Right lobe of liver (tissue), 6 donors: ENCODE measurements around the gene NECAB2. TPM values are rescaled to one million over a fixed set of nuclear protein-coding genes. Genes with fewer than 3 reads are reported as not detected.

Experiments
- ATAC-seq, 4 donors: fragments of 200-7000 bp; cut with Tn5 transposase; one replicate each; pipeline ENCODE4 v1.9.1; 2020; ENCODE audit warnings: mild to moderate bottlenecking in 4 of 4, moderate library complexity in 4 of 4
- DNase-seq, 3 donors: peaks; one replicate each; pipeline ENCODE4 v3.0.0-alpha.2; 2020
- H3K27ac ChIP-seq, 3 donors: fragments of 200-600 bp; one replicate each; pipeline ENCODE4 v1.8.0; 2022
- H3K27me3 ChIP-seq, 2 donors: fragments of 200-600 bp; one replicate each; pipeline ENCODE4 v1.8.0; 2022
- H3K36me3 ChIP-seq, 4 donors: fragments of 200-600 bp; sonication (generic) in 1 of 4; one replicate each; pipeline versions ENCODE4 v1.5.1 to v1.8.0; 2017 to 2022; ENCODE audit warnings: control low read depth in 1 of 4
- H3K4me1 ChIP-seq, 4 donors: fragments of 200-600 bp; sonication (generic) in 1 of 4; one replicate each; pipeline versions ENCODE4 v1.5.1 to v1.8.0; 2017 to 2022; ENCODE audit warnings: control low read depth in 1 of 4
- H3K4me3 ChIP-seq, 3 donors: fragments of 200-600 bp; one replicate each; pipeline ENCODE4 v1.8.0; 2022
- H3K9me3 ChIP-seq, 4 donors: fragments of 200-600 bp; sonication (generic) in 1 of 4; one replicate each; pipeline versions ENCODE4 v1.5.1 to v1.8.0; 2017 to 2022; ENCODE audit warnings: control low read depth in 1 of 4
- CTCF ChIP-seq, 4 donors: fragments of 200-600 bp in 3 of 4; fragments of 450-650 bp in 1 of 4; IDR thresholded peaks; one replicate each; pipeline versions ENCODE4 v1.5.1 to v1.8.0; 2016 to 2022; ENCODE audit warnings: antibody characterized with exemption in 4 of 4, mild to moderate bottlenecking in 2 of 4
- POLR2A ChIP-seq: fragments of 450-650 bp; IDR thresholded peaks from one replicate; pipeline ENCODE4 v1.6.1; 2017; ENCODE audit warnings: antibody characterized with exemption, mild to moderate bottlenecking
- WGBS: methylation state at CpG from one replicate; pipeline ENCODE4 v1.1.6; 2018; ENCODE audit warnings: low coverage, low lambda C conversion rate; ENCODE audit not compliant: insufficient coverage; ENCODE audit errors: missing lambda C conversion rate; 5-methylcytosine and 5-hydroxymethylcytosine counted together
- intact Hi-C, 2 donors: fragments of 100-400 bp; cut with DNase I; formaldehyde crosslinking; loops; one replicate each; pipeline versions ENCODE4 v1.11.2 to v1.14.1; 2022
- total RNA-seq, 6 experiments: library from RNA; depleted of rRNA in 2 of 6; stranded (reverse); fragments of >200 nt in 2 of 6; fragmentation: NEBNext Ultra II Directional in 3 of 6; extraction: Animal tissue kit (Norgen Biotek cat#: 25700) in 3 of 6; gene quantifications; one replicate each; pipeline versions ENCODE4 v1.1.0 to v1.2.4, GENCODE V29; 2016 to 2023
- donor health status: DM: no; HTN: yes; CAD: no.
- donor health status: DM: no; HTN: no; CAD: no.
- donor health status: DM: no; HTN: no; CAD: no.
- donor health status: DM: no; HTN: yes; CAD: no.
- donor health status: DM: no; HTN: yes; CAD: no.

Gene NECAB2
- total RNA-seq, 6 experiments from 2014 or later, result 0.56 to 26.8 (median 7.1) TPM

GRCh38 chr16:84016477-84016876 is 48.4 kb downstream of the NECAB2 start:
- WGBS, result no CpG with 5 or more reads among the region's 12 CpGs
- no peaks in the 10 kb centered on the region for H3K4me1 ChIP-seq
- no peaks in the 10 kb centered on the region for H3K27me3 ChIP-seq
- ATAC-seq (no peak), DNase-seq (no peak)
- H3K4me3 ChIP-seq, result no peak overlapping the region
- H3K36me3 ChIP-seq, result no peaks in the 10 kb centered on the region
- no peaks in the 10 kb centered on the region for H3K9me3 ChIP-seq
- TF ChIP-seq CTCF (IDR thresholded peaks at IDR 0.05), result no peak
- TF ChIP-seq POLR2A, result no peak
- no peak overlapping the region for H3K27ac ChIP-seq
- intact Hi-C loops, result no loop called here

- DNase-seq (no peak), ATAC-seq (no peak)
- H3K9me3 ChIP-seq, result no peaks in the 10 kb centered on the region
- no peak overlapping the region for H3K27ac ChIP-seq
- TF ChIP-seq CTCF (IDR thresholded peaks at IDR 0.05), result no peak
- no peak for TF ChIP-seq POLR2A
- no peaks in the 10 kb centered on the region for H3K27me3 ChIP-seq
- no peaks in the 10 kb centered on the region for H3K36me3 ChIP-seq
- intact Hi-C loops, result no loop called here
- no peaks in the 10 kb centered on the region for H3K4me1 ChIP-seq
- 75% methylated on average over 4 of the region's 4 CpGs for WGBS
- no peak overlapping the region for H3K4me3 ChIP-seq
Measured at GRCh38 chr16:84018710-84019109, 50.7 kb downstream of the NECAB2 start.

- no peak for DNase-seq
Measured at GRCh38 chr16:84020353-84020752, 52.3 kb downstream of the NECAB2 start.

GRCh38 chr16:84021488-84021887 is 53.4 kb downstream of the NECAB2 start:
- intact Hi-C loops, result no loop called here
- no peaks in the 10 kb centered on the region for H3K27me3 ChIP-seq
- TF ChIP-seq POLR2A (no peak), CTCF (IDR thresholded peaks at IDR 0.05) (no peak)
- no peak overlapping the region for H3K4me3 ChIP-seq
- WGBS, result 76% methylated on average over 5 of the region's 5 CpGs
- H3K27ac ChIP-seq, result no peak overlapping the region
- DNase-seq (no peak), ATAC-seq (no peak)
- H3K36me3 ChIP-seq, result no peaks in the 10 kb centered on the region
- H3K9me3 ChIP-seq, result no peaks in the 10 kb centered on the region
- no peaks in the 10 kb centered on the region for H3K4me1 ChIP-seq

More at GRCh38 chr16:84020353-84020752, 52.3 kb downstream of the NECAB2 start:
- Histone ChIP-seq H3K4me1 (no peaks in the 10 kb centered on the region), H3K27ac (no peak overlapping the region), H3K27me3 (no peaks in the 10 kb centered on the region), H3K4me3 (no peak overlapping the region), H3K9me3 (no peaks in the 10 kb centered on the region), H3K36me3 (no peaks in the 10 kb centered on the region)
- no peak for TF ChIP-seq POLR2A
- TF ChIP-seq CTCF (IDR thresholded peaks at IDR 0.05), result no peak
- intact Hi-C loops, result no loop called here
- no peak for ATAC-seq
- no CpG with 5 or more reads among the region's 9 CpGs for WGBS

GRCh38 chr16:84022644-84023043 is 54.6 kb downstream of the NECAB2 start:
- DNase-seq, result no peak
- Histone ChIP-seq H3K9me3 (no peaks in the 10 kb centered on the region), H3K36me3 (no peaks in the 10 kb centered on the region), H3K4me1 (no peaks in the 10 kb centered on the region), H3K4me3 (no peak overlapping the region), H3K27me3 (no peaks in the 10 kb centered on the region), H3K27ac (no peak overlapping the region)
- 78% methylated on average over 9 of the region's 11 CpGs for WGBS
- intact Hi-C loops, result no loop called here
- no peak for ATAC-seq
- TF ChIP-seq CTCF (IDR thresholded peaks at IDR 0.05) (no peak), POLR2A (no peak)
